Testis (tissue), 2 donors: ENCODE measurements around the gene RNF182.

Experiments used
- POLR2A ChIP-seq: fragments of 450-650 bp; IDR thresholded peaks from one replicate; pipeline ENCODE4 v1.6.1; 2017; ENCODE audit warnings: antibody characterized with exemption, mild to moderate bottlenecking, moderate library complexity
- TF ChIP-seq, protein P1 (sequence below), 3 experiments: fragments of 450-650 bp in 2 of 3; fragments of 200-600 bp in 1 of 3; sonication (generic) in 1 of 3; IDR thresholded peaks; one replicate each; pipeline ENCODE4 v1.5.1; 2016 to 2019; ENCODE audit warnings: antibody characterized with exemption in 3 of 3, mild to moderate bottlenecking in 2 of 3, moderate library complexity in 1 of 3

DNA sequence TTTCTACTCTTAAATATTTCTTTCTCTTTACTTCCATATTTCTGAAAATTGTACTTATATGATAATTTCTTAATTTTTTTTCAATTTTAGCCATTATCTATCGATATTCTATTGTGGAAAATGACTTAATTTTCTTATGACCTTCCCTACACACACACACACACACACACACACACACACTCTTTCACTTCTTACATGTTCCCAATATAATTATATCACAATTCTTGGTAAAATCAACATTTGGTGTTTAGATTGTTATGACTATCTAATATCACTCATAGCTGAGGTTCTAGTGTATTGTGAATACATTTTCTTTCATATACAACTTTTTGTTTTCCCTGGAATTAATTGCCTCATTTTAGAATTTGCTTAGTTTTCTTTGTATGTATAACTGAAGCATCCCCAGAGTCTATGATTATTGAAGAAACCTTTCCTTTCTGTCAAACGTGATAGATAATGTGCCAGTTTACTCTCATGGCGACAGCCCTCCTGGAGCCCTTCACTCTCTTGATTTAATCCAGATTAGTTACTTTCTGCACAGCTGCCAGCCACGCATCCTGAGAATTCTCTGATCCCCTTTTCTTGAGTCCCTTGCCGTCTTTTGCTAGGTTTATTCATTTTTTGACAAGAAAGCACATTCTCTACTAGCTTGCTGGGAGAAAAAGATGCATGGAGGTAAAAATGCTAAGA is 63.4 kb downstream of the RNF182 start:
- TF ChIP-seq POLR2A: no peak
- TF ChIP-seq, protein P1, sequence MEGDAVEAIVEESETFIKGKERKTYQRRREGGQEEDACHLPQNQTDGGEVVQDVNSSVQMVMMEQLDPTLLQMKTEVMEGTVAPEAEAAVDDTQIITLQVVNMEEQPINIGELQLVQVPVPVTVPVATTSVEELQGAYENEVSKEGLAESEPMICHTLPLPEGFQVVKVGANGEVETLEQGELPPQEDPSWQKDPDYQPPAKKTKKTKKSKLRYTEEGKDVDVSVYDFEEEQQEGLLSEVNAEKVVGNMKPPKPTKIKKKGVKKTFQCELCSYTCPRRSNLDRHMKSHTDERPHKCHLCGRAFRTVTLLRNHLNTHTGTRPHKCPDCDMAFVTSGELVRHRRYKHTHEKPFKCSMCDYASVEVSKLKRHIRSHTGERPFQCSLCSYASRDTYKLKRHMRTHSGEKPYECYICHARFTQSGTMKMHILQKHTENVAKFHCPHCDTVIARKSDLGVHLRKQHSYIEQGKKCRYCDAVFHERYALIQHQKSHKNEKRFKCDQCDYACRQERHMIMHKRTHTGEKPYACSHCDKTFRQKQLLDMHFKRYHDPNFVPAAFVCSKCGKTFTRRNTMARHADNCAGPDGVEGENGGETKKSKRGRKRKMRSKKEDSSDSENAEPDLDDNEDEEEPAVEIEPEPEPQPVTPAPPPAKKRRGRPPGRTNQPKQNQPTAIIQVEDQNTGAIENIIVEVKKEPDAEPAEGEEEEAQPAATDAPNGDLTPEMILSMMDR (IDR thresholded peaks at IDR 0.05): no peak
